ENCODE data around the gene KDM4B. TPM values are rescaled to one million over a fixed set of nuclear protein-coding genes. Genes with fewer than 3 reads are reported as not detected.

Gene KDM4B
- total RNA-seq, 1 experiment from 2014 or later, result 43.7 TPM

DNA sequence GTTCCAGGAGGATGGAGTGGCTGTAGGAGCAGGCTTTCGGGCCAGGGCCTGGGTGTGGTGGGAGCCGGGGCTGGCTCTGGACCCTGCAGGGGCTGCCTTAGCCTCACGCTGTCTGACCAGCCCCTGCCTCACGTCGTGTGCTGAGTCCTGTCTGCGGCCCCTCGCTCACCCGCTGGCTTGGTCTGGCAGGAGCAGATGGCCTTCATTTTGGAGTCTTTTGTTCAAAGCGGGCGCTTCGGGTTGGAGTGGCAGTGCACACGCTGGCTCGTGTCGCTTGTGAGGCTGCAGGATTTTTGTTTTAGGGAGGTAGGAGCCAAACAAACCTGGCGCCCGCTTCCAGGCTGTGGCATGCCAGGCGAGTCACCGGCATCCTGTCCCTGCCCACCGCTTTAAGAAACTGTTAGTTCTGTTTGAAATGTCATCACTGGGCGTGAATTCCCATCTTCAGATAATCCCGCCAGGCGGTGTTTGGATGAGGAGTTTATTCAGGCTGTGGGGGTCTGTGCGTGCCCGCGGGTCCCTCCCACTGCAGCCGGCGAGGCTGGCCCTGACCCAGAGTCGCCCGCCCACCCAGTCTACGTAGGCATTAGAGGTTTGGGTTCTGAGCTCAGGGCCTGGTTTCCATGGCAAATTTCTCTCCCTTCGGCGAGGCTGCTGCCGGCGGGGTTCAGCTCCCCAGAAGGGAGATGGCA is 89.8 kb downstream of the KDM4B start:
- Histone ChIP-seq H3K18ac (ENCODE audit: insufficient read length, low read depth, low read length) (no peak overlapping the region), H4K91ac (ENCODE audit: insufficient read length, low read depth, low read length) (no peak overlapping the region), H2AFZ (ENCODE audit: low read length) (no peak overlapping the region), H3K9me3 (ENCODE audit: control insufficient read depth, low read depth, low read length) (no peaks in the 10 kb centered on the region), H3K79me1 (ENCODE audit: insufficient read depth, low read depth, low read length, poor library complexity, severe bottlenecking) (no peaks in the 10 kb centered on the region), H4K5ac (ENCODE audit: insufficient read length, low read depth, low read length) (no peak overlapping the region), H3K23me2 (ENCODE audit: insufficient read length, low read depth, low read length, poor library complexity, severe bottlenecking) (no peaks in the 10 kb centered on the region), H3K27me3 (ENCODE audit: insufficient read depth, low read length) (no peaks in the 10 kb centered on the region), H4K20me1 (ENCODE audit: control insufficient read depth, insufficient read depth, insufficient read length) (no peaks in the 10 kb centered on the region), H3T11ph (ENCODE audit: low read length) (no peak overlapping the region), H2BK12ac (ENCODE audit: insufficient read length, low read depth, low read length) (no peak overlapping the region), H3K23ac (ENCODE audit: insufficient read length, low read depth, low read length) (no peak overlapping the region), H3K4ac (ENCODE audit: low read depth, low read length) (no peak overlapping the region), H3K56ac (ENCODE audit: insufficient read length, low read depth, low read length) (no peak overlapping the region), H3K9ac (ENCODE audit: extremely low read depth, insufficient read length, low read length) (no peak overlapping the region), H2BK120ac (ENCODE audit: low read depth, low read length, poor library complexity, severe bottlenecking) (no peak overlapping the region), H2BK20ac (ENCODE audit: low read depth, low read length, poor library complexity, severe bottlenecking) (no peak overlapping the region), H2BK15ac (ENCODE audit: low read depth, low read length) (no peak overlapping the region), H2AK5ac (ENCODE audit: insufficient read length, low read length) (no peak overlapping the region), H3K14ac (ENCODE audit: insufficient read depth, low read length) (no peak overlapping the region), H3K4me2 (ENCODE audit: insufficient read depth, insufficient read length, low read length) (no peak overlapping the region), H3K27ac (ENCODE audit: insufficient read length, low read depth, low read length) (no peak overlapping the region), H4K8ac (replicated peaks; ENCODE audit: insufficient read length, low read depth, low read length) (no peak overlapping the region), H2BK5ac (ENCODE audit: insufficient read length, low read length) (no peak overlapping the region), H3K79me2 (ENCODE audit: insufficient read depth, low read length) (no peaks in the 10 kb centered on the region), H3K4me1 (ENCODE audit: insufficient read depth, low read length) (no peaks in the 10 kb centered on the region)
- no CpG with 5 or more reads among the region's 34 CpGs for WGBS (ENCODE audit: extremely low coverage, insufficient read length, low lambda C conversion rate)
- peaks cover 3 to 27% of the 10 kb centered on the region in 2 experiments for H3K4me1 Mint-ChIP-seq
- peaks cover 24 to 39% (median 33%) of the 10 kb centered on the region in 3 experiments for H3K36me3 Mint-ChIP-seq (ENCODE audit: insufficient read depth in 1 of 3, low read depth in 3 of 3)
- H3K27me3 Mint-ChIP-seq (ENCODE audit: low read depth), result no peaks in the 10 kb centered on the region
- no peak for DNase-seq
- TF ChIP-seq, protein P1, sequence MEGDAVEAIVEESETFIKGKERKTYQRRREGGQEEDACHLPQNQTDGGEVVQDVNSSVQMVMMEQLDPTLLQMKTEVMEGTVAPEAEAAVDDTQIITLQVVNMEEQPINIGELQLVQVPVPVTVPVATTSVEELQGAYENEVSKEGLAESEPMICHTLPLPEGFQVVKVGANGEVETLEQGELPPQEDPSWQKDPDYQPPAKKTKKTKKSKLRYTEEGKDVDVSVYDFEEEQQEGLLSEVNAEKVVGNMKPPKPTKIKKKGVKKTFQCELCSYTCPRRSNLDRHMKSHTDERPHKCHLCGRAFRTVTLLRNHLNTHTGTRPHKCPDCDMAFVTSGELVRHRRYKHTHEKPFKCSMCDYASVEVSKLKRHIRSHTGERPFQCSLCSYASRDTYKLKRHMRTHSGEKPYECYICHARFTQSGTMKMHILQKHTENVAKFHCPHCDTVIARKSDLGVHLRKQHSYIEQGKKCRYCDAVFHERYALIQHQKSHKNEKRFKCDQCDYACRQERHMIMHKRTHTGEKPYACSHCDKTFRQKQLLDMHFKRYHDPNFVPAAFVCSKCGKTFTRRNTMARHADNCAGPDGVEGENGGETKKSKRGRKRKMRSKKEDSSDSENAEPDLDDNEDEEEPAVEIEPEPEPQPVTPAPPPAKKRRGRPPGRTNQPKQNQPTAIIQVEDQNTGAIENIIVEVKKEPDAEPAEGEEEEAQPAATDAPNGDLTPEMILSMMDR (conservative IDR thresholded peaks at IDR 0.05), result no peak
- H3K4me3 Mint-ChIP-seq, result no peak overlapping the region; a peak in 1 of 5 replicates
- no peak overlapping the region; a peak in 1 of 7 replicates for H3K27ac Mint-ChIP-seq
- H3K9me3 Mint-ChIP-seq, result peaks cover 16 to 20% of the 10 kb centered on the region in 2 experiments
